ENCODE data around the gene IQSEC1.

The IQSEC1 gene

DNA sequence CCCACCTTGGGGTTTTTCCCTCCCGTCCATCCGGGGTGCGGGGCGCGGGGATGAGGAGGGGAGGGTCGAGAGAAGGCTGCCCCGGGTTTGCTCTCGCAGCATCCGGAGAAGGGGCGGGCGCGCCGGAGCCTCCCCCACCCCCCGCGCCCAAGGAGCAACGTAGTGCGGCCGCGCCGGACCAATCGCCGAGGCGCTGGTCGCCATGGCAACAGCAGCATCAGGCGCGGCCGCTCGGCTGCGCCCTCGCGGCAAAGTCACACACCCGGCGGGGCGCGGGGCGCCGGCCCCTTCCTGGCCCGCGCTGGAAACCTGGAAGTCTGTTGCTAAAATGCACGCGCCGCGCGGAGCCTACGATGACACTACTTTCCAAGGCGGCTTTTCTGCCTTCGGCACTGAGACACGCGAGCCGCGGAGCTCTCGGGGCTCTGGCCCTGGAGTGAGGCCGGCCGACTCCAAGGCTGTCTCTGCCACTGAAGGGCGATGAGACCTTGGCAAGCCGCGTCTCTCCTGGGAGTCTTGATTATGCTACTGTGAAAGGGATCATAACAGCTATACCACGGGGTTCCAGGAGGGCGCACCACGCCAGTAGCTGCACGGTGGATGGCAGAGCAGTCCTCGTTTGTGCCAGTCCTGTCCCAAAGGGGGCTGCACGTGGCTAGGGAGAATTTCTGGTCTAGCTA is at the start of gene IQSEC1:
Gene IQSEC1, minus strand, starts transcription at position 104 of the 680 bp plus-strand sequence. CDS start 415 bp downstream, outside the sequence.
- TF ChIP-seq GATA3 (IDR thresholded peaks at IDR 0.05; ENCODE audit: low read depth, low read length) (no peak), GATA2 (IDR thresholded peaks at IDR 0.05; ENCODE audit: low read depth, low read length) (no peak)

DNA sequence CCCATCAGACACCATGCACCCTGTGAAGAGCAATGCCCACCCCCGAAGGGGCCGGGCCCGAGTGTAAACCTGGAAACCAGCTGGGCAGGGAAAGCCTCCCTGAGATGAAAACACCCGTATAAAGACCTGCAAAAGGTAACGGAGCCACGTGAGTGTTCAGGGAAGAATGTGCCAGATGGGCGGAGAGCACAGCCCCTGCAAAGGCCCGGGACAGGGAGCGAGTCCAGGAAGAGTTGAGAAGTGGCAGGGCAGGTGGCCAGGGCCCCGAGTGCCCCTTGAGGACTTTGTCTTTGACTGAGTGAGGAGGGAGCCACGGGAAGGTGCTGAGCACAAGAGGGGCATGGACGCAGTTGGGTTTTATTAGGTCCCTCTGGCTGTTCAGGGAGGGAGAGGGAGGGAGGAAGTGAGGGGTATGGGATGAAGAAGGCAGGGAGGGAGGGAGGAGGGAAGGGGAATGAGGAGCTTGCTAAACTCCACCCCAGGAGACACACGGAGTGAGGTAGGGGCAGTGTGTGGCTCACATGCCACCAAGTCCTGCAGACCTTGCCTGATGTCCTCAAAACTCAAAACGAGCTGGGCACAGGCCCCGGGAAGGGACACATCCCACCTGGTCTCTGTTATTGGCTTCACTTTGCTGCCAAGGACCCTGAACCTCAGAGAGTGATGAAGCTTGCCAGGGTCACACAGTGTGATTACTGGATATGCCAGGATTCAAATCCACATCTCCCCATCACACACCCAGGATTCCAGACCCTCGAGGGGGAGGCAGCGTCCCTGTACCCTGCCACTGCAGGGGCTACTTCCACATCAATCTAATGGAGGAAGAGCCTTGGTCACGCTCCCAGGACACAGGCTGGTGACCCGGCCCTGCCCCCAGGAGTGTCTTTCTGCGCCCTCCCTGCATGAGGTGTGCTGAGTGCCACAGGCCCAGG is 49.1 kb upstream of the IQSEC1 start:
- TF ChIP-seq GATA2 (IDR thresholded peaks at IDR 0.05; ENCODE audit: low read depth, low read length) = no peak
- TF ChIP-seq GATA3 (IDR thresholded peaks at IDR 0.05; ENCODE audit: low read depth, low read length) = no peak

DNA sequence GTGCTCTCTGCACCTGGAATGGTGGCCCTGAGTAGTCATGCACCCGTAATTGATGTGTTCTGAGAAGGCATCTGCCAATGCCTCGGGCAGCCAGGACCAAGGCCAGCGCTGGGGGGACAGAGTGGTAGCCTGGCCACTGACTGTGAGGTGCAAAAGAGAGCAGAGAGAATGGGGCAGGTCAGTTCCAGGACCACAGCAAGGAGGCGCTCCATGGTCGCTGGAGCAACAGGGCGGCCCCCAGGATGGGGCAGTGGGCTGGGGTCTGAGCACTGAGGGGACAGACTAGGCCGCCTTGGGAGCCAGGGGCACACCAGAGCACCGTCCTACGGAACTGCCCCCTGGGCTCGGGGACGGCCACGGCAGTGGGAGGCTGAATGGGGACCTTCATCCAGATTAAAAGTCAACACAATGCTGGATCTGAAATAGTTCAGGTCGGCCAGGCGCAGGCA is 48.3 kb upstream of the IQSEC1 start:
- TF ChIP-seq GATA3 (IDR thresholded peaks at IDR 0.05; ENCODE audit: low read depth, low read length) = no peak

DNA sequence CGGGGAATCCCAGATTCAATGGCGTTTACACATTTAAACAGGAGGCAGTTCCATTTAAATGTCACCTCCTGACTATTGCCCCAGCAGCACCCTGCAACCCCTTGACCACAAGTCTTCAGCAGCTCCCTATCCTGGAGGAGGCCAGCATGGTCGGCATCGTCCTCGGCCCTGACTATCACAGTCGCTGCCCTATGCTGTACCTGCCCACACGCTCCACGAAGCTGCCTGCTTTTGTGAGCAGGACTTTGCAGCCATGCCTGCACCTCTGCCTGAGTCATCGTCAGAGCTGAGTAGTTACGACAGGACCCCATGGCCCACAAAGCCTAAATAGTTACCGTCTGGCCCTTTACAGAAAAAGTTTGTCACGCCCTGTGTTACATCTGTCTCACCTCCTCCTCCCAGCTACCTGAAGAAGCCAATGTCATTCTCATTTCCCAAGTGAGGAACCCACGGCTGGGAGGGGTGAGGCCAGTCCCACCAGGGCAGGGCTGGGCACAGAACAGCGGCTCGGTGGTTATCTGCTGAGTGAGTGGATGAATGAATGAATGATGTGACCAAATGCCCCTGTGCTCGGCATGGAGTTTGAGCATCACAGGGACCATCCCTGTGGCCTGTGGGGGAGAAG is 47.8 kb upstream of the IQSEC1 start:
- TF ChIP-seq GATA3 (IDR thresholded peaks at IDR 0.05; ENCODE audit: low read depth, low read length) (no peak), GATA2 (IDR thresholded peaks at IDR 0.05; ENCODE audit: low read depth, low read length) (no peak)

DNA sequence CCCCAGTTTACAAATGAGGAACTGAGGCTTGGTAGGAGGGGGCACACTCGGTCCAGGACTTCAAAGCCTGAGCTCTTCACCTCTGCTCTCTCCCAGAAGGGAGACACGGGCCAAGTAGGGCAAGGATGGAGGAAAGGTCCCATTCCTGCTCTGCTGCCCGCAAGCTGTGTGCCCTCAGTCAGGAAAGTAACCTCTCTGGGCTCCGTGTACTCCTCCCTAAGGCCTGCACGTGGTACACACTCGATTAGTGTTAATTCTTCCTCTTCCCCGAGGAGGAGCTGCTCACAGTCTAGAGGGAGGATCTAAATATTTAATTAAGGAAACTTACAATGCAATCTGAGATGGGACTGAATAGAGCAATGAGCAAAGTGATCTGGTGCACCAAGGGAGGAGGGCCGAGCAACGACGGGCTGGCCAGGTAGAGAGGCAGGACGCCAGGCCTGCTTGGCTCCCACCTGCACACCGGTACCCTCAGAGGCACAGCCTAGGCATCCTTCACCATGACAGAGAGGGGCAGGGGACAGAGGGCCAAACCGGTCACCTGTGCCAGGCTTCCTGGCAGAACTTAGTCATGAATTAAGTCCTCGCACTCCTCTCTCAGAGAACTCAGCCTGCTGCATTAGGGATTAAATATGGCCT is 47.2 kb upstream of the IQSEC1 start:
- no peak for TF ChIP-seq GATA3 (IDR thresholded peaks at IDR 0.05; ENCODE audit: low read depth, low read length)
- TF ChIP-seq GATA2 (IDR thresholded peaks at IDR 0.05; ENCODE audit: low read depth, low read length) = no peak

DNA sequence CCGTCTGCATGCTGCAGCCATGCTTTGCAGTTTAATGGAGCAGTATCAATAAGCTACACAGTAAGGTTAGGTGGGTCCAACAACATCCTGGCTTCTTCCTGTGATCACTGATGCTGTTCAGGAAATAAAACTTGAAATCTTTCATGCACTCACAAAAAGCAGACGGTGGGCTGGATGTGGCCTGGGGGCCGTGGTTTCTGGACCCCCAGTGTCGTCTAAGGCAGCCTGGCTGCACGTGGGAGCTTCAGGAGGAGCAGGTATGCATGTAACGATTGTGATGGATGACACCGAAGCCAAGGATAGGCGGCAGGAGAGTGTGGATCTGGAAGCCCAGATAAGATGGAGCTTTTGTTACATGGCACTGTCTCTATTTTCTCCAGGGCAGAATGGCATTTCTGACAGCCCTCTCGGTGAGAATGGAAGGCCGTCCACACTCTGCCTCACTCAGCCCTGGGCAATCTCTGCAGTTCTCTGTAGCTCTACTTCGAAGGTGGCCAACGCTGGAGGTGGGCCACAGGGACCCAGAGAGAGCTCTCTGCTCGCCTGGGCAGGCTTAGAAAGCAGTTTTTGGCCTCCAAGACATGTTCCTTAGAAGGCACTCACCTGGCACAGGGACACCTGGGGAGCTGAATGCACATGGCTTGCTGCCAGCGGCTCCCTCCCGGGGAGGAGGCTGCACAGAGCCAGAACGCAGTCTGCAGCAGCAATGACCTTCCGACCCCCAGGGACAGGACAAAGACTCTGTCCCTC is 46.4 kb upstream of the IQSEC1 start:
- TF ChIP-seq GATA3 (IDR thresholded peaks at IDR 0.05; ENCODE audit: low read depth, low read length) (no peak), GATA2 (IDR thresholded peaks at IDR 0.05; ENCODE audit: low read depth, low read length) (no peak)

DNA sequence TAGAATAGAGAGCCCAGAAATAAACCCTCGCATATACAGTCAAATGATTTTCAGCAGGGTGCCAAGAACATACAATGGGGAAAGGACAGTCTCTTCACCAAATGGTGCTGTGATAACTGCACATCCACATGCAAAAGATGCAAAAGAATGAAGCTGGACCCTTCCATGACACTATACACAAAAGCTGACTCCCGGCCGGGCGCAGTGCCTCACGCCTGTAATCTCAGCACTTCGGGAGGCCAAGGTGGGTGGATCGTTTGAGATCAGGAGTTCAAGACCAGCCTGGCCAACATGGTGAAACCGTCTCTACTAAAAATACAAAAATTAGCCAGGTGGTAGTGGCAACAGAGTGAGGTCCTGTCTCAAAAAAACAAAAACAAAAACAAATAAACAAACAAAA is 43.2 kb upstream of the IQSEC1 start:
- TF ChIP-seq GATA3 (IDR thresholded peaks at IDR 0.05; ENCODE audit: low read depth, low read length) (no peak), GATA2 (IDR thresholded peaks at IDR 0.05; ENCODE audit: low read depth, low read length) (no peak)

DNA sequence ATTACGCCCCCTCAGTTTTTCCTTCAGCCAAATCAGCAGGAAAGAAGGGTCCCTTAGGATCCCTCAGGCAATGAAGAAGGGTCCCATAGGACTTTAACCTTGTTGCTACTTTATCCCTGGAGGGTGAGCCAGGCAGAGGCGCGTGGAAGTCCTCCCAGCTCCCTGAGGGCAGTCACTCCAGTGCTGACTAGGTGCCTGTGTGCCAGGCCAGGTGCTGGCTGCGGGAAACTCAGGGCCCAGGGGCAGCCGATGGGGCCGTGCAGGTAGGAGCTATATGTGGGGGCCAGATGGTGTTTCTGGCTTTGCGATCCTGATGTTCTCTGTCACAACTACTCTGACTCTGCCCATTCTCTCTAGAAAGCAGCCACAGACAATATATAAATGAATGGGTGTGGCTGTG is 42.8 kb upstream of the IQSEC1 start:
- TF ChIP-seq GATA3 (IDR thresholded peaks at IDR 0.05; ENCODE audit: low read depth, low read length) (no peak), GATA2 (IDR thresholded peaks at IDR 0.05; ENCODE audit: low read depth, low read length) (no peak)

DNA sequence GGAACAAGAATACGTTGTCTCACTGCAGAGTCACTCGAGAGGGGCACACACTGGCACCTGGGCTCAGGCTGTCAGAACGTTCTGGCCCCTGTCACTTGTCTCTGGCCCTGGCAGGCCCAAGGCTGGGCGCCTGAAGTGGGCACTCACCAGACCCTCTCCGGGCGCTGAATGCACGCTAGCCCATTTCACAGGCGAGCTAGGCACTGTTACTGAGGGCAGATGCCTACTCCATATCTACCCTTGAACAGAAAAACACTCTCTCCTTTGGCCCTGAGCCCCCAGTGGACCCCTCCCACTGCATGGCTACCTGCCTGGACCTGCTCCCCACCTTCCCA is 42.3 kb upstream of the IQSEC1 start:
- TF ChIP-seq GATA2 (IDR thresholded peaks at IDR 0.05; ENCODE audit: low read depth, low read length) = no peak
- no peak for TF ChIP-seq GATA3 (IDR thresholded peaks at IDR 0.05; ENCODE audit: low read depth, low read length)

DNA sequence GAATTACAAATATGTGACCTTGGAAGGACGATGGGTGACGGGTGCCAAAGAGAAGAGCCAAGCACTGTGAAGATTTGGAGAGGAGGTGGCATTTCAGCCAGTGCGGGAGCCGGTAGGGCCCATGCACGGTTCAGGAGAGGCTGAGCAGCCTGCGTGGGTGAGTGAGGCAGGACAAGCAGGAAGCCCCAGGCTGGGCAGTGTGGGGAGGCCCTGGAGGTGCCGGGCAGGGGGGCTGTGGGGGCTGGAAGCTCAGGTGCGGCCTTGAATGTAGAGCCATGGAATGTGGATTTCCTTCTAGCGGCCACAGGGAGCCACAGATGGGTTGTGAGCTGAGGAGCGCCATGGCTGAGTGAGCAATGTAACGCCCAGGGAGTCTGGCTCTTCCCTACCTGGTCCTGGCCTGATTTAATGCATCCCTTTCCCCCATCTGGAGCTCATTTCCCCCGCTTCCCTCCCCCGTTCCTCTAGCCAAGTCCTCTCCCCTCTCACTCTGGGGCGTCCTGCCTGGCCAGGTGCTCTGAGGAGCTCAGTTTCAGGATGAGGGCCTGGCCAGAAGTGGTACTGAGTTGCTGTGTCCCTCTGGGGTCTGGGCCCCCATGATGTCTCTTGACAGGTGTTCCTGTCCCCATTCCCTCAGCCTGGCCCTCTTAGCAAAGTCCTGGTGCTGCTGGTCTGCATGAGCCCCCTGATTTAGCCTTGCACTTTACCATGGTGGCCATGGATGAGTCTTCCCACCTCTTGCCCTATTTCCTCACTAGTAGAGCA is 41.8 kb upstream of the IQSEC1 start:
- TF ChIP-seq GATA2 (IDR thresholded peaks at IDR 0.05; ENCODE audit: low read depth, low read length) (no peak), GATA3 (IDR thresholded peaks at IDR 0.05; ENCODE audit: low read depth, low read length) (no peak)

DNA sequence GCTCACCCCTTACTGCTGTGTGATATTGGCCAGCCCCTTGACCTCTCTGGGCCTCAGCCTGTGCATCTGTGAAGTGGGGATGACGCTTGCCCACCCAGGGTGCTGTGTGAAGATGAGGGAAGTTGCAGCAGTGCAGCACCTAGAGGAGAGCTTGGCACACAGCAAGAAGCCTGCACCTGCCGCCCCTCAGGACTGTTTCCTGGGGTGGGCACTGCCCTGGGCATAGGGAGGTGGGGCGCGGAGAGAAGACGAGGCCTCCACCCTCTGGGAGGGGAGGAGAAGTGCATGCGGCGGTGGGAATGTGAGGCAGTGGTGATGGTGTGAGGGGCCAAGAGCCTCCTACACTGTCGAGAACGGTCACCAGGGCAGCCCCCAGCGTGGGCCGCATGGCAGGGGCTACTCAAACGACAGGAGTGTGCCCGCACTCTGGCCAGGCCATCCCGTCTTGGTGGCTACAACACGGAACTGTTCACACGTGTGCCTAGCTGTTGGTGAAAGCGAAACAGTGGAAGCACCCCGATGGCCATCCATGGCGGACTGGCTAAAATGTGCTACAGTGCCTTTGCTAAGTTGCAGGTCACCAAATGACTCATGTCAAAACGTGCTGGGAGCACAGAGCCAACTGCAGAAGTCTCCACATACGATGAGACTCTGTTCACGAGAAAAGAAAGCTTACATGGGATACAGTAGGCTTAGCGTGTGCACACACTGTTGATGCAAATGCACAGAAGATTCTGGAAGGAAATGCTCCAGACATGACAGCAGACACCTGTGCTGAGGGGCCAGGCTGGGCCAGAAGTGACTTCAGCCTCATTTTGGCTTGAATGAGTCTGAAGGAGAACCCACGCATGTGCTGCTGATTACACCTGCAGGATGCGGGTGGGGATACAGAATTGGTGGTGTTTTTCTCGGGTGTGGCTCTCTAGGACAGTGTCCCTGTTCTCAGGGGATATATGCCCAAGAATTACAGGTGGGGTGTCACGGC is 40.4 kb upstream of the IQSEC1 start:
- TF ChIP-seq GATA3 (IDR thresholded peaks at IDR 0.05; ENCODE audit: low read depth, low read length) (no peak), GATA2 (IDR thresholded peaks at IDR 0.05; ENCODE audit: low read depth, low read length) (no peak)
